Mucosa of descending colon (tissue), 3 donors: ENCODE results near the gene SYNGAP1. TPM values are rescaled to one million over a fixed set of nuclear protein-coding genes. Genes with fewer than 3 reads are reported as not detected.

Experiments
- ATAC-seq: fragments of 200-7000 bp; cut with Tn5 transposase; one replicate; pipeline ENCODE4 v1.9.1; 2020; ENCODE audit warnings: mild to moderate bottlenecking, moderate library complexity
- DNase-seq, 3 donors: peaks; one replicate each; pipeline ENCODE4 v3.0.0-alpha.2; 2020
- H3K36me3 ChIP-seq: fragments of 200-600 bp; one replicate; pipeline ENCODE4 v1.8.0; 2021; ENCODE audit warnings: low read depth, mild to moderate bottlenecking
- H3K4me1 ChIP-seq: fragments of 200-600 bp; one replicate; pipeline ENCODE4 v1.8.0; 2021; ENCODE audit warnings: low read depth, mild to moderate bottlenecking
- H3K4me3 ChIP-seq: fragments of 200-600 bp; one replicate; pipeline ENCODE4 v1.8.0; 2021; ENCODE audit warnings: mild to moderate bottlenecking
- H3K9me3 ChIP-seq: fragments of 200-600 bp; one replicate; pipeline ENCODE4 v1.8.0; 2021; ENCODE audit warnings: mild to moderate bottlenecking
- CTCF ChIP-seq: fragments of 200-600 bp; IDR thresholded peaks from one replicate; pipeline ENCODE4 v1.8.0; 2022; ENCODE audit warnings: antibody characterized with exemption, mild to moderate bottlenecking
- intact Hi-C, 2 donors: fragments of 100-400 bp; cut with DNase I in 1 of 2; cut with micrococcal nuclease in 1 of 2; formaldehyde crosslinking; loops; one replicate each; pipeline versions ENCODE4 v1.11.0 to v1.11.1; 2022; cut with DNase I, micrococcal nuclease
- microRNA-seq: library from miRNA; unstranded; fragments of <30 nt; microRNA quantifications from one replicate; pipeline ENCODE4, GENCODE V29; 2019
- total RNA-seq, 3 donors: library from RNA; stranded (reverse); fragmentation: NEBNext Ultra II Directional in 2 of 3; extraction: Animal tissue kit (Norgen Biotek cat#: 25700) in 2 of 3; gene quantifications; one replicate each; pipeline versions ENCODE4 v1.2.1 to v1.2.4, GENCODE V29; 2021 to 2023
- donor health status: DM: no; HTN: no; CAD: no; lungs with moderate emphysema.
- donor health status: DM: no; HTN: no; CAD: no.
- donor health status: DM: no; HTN: yes; CAD: no.

SYNGAP1 gene
- total RNA-seq, 3 donors from 2014 or later, result 8.1 to 39.8 (median 8.8) TPM

- intact Hi-C loops, result no loop called here
- no peaks in the 10 kb centered on the region for H3K36me3 ChIP-seq
- no peaks in the 10 kb centered on the region for H3K9me3 ChIP-seq
- H3K4me1 ChIP-seq, result no peaks in the 10 kb centered on the region
- ATAC-seq, result no peak
- no peak for DNase-seq
- TF ChIP-seq CTCF, result no peak
- no peak overlapping the region for H3K4me3 ChIP-seq
Measured at GRCh38 chr6:33504486-33504885, 84.6 kb downstream of the SYNGAP1 start.

Small RNA genes within 50 kb of the gene (microRNA-seq; reads per million reads assigned to microRNA genes)
- not detected for gene MIR5004

Other genes with a start within 250 kb of the SYNGAP1 start
- gene COL11A2, start 227.6 kb upstream of the SYNGAP1 start, total RNA-seq, result 1 to 10 TPM in 1 of 3 donors, under 1 TPM in 2; 0.27 to 1.1 (median 0.52) TPM
- 10 to 100 TPM; 45.4 to 51.1 (median 51.1) TPM for gene RXRB, start 219.4 kb upstream of the SYNGAP1 start, total RNA-seq
- gene SLC39A7, start 219.2 kb upstream of the SYNGAP1 start, total RNA-seq, result 100 to 1,000 TPM in 2 of 3 donors, 10 to 100 TPM in 1; 96.9 to 159 (median 106) TPM
- 10 to 100 TPM; 12.3 to 23.2 (median 19.7) TPM for gene HSD17B8, start 215.4 kb upstream of the SYNGAP1 start, total RNA-seq
- 10 to 100 TPM; 28.4 to 45.1 (median 30.3) TPM for gene RING1, start 211.6 kb upstream of the SYNGAP1 start, total RNA-seq
- gene VPS52, start 148.2 kb upstream of the SYNGAP1 start, total RNA-seq, result 10 to 100 TPM; 58.2 to 82.6 (median 72.7) TPM
- 1,000 to 10,000 TPM; 1,579 to 1,936 (median 1,680) TPM for gene RPS18, start 148.0 kb upstream of the SYNGAP1 start, total RNA-seq
- 10 to 100 TPM; 21.6 to 41.7 (median 24.2) TPM for gene B3GALT4, start 142.9 kb upstream of the SYNGAP1 start, total RNA-seq
- gene WDR46, start 130.8 kb upstream of the SYNGAP1 start, total RNA-seq, result 10 to 100 TPM; 25.5 to 37.9 (median 30.9) TPM
- 10 to 100 TPM; 37.9 to 50.1 (median 40.2) TPM for gene PFDN6, start 130.5 kb upstream of the SYNGAP1 start, total RNA-seq
- gene RGL2, start 121.1 kb upstream of the SYNGAP1 start, total RNA-seq, result 10 to 100 TPM; 26.4 to 64.6 (median 38.9) TPM
- gene TAPBP, start 106.0 kb upstream of the SYNGAP1 start, total RNA-seq, result 100 to 1,000 TPM; 179 to 321 (median 258) TPM
- gene ZBTB22, start 102.3 kb upstream of the SYNGAP1 start, total RNA-seq, result 10 to 100 TPM; 18.5 to 23.7 (median 20.1) TPM
- 10 to 100 TPM; 34.7 to 46.1 (median 39.7) TPM for gene DAXX, start 97.1 kb upstream of the SYNGAP1 start, total RNA-seq
- gene KIFC1, start 28.2 kb upstream of the SYNGAP1 start, total RNA-seq, result 10 to 100 TPM in 1 of 3 donors, 1 to 10 TPM in 2; 3.5 to 21.1 (median 6.3) TPM
- gene PHF1, start 9.1 kb upstream of the SYNGAP1 start, total RNA-seq, result 10 to 100 TPM; 29.9 to 96.5 (median 38.1) TPM
- gene CUTA, start 2.0 kb upstream of the SYNGAP1 start, total RNA-seq, result 100 to 1,000 TPM; 146 to 163 (median 151) TPM
- 1 to 10 TPM; 4.3 to 5.8 (median 4.5) TPM for gene ZBTB9, start 34.5 kb downstream of the SYNGAP1 start, total RNA-seq
- gene BAK1, start 160.2 kb downstream of the SYNGAP1 start, total RNA-seq, result 10 to 100 TPM; 57.1 to 97.9 (median 90.5) TPM
- 100 to 1,000 TPM in 2 of 3 donors, 10 to 100 TPM in 1; 60.2 to 111 (median 103) TPM for gene ITPR3, start 201.3 kb downstream of the SYNGAP1 start, total RNA-seq